Measurements from ENCODE around the gene PLPPR2.
"Not testable (repeated sequence)": the region's sequence is repeated elsewhere in the genome, so short reads cannot be mapped to it uniquely, and the experiment has no call there.

Gene PLPPR2

GRCh38 chr19:11377756-11378155 is 22.5 kb downstream of the PLPPR2 start:
- TF ChIP-seq TAF1 (IDR thresholded peaks at IDR 0.05; ENCODE audit: low read depth, low read length) (no peak), POLR2AphosphoS5 (IDR thresholded peaks at IDR 0.05; ENCODE audit: low read depth, low read length) (no peak), POLR2A (IDR thresholded peaks at IDR 0.05; ENCODE audit: low read depth, low read length) (no peak), PAX5 (IDR thresholded peaks at IDR 0.05; ENCODE audit: insufficient read depth, low read length, severe bottlenecking) (no peak), SPI1 (IDR thresholded peaks at IDR 0.05; ENCODE audit: low read depth, low read length) (no peak), POU2F2 (IDR thresholded peaks at IDR 0.05; ENCODE audit: low read depth, low read length) (no peak)
- FAIRE-seq (no peak), DNase-seq (ENCODE audit: insufficient read length, low spot score) (no peak)

GRCh38 chr19:11378319-11379189 is 23.3 kb downstream of the PLPPR2 start:
- FAIRE-seq = no peak
- TF ChIP-seq TAF1 (IDR thresholded peaks at IDR 0.05; ENCODE audit: low read depth, low read length) (no peak), POLR2AphosphoS5 (IDR thresholded peaks at IDR 0.05; ENCODE audit: low read depth, low read length) (no peak), SPI1 (IDR thresholded peaks at IDR 0.05; ENCODE audit: low read depth, low read length) (no peak), POLR2A (IDR thresholded peaks at IDR 0.05; ENCODE audit: low read depth, low read length) (no peak), POU2F2 (IDR thresholded peaks at IDR 0.05; ENCODE audit: low read depth, low read length) (no peak), PAX5 (IDR thresholded peaks at IDR 0.05; ENCODE audit: insufficient read depth, low read length, severe bottlenecking) (no peak)
- DNase-seq (ENCODE audit: insufficient read length, low spot score) = no peak

- not testable (repeated sequence) for DNase-seq (ENCODE audit: insufficient read length, low spot score); FAIRE-seq
Observed at GRCh38 chr19:11379269-11379845, 24.1 kb downstream of the PLPPR2 start.

- FAIRE-seq (no peak), DNase-seq (ENCODE audit: insufficient read length, low spot score) (no peak)
- TF ChIP-seq TAF1 (IDR thresholded peaks at IDR 0.05; ENCODE audit: low read depth, low read length) (no peak), POLR2A (IDR thresholded peaks at IDR 0.05; ENCODE audit: low read depth, low read length) (no peak), POLR2AphosphoS5 (IDR thresholded peaks at IDR 0.05; ENCODE audit: low read depth, low read length) (no peak), POU2F2 (IDR thresholded peaks at IDR 0.05; ENCODE audit: low read depth, low read length) (no peak), PAX5 (IDR thresholded peaks at IDR 0.05; ENCODE audit: insufficient read depth, low read length, severe bottlenecking) (no peak), SPI1 (IDR thresholded peaks at IDR 0.05; ENCODE audit: low read depth, low read length) (no peak)
Observed at GRCh38 chr19:11379857-11380350, 24.7 kb downstream of the PLPPR2 start.

GRCh38 chr19:11380653-11381537 is 25.7 kb downstream of the PLPPR2 start:
- DNase-seq (ENCODE audit: insufficient read length, low spot score) (peak; percentile 98), FAIRE-seq (peak; percentile 76)
- peak; percentile 37; the same call in 1 of the 2 replicates for TF ChIP-seq POLR2AphosphoS5 (IDR thresholded peaks at IDR 0.05; ENCODE audit: low read depth, low read length)
- no peak for TF ChIP-seq POU2F2 (IDR thresholded peaks at IDR 0.05; ENCODE audit: low read depth, low read length)
- peak; percentile 36; the same call in 1 of the 2 replicates for TF ChIP-seq TAF1 (IDR thresholded peaks at IDR 0.05; ENCODE audit: low read depth, low read length)
- no peak for TF ChIP-seq PAX5 (IDR thresholded peaks at IDR 0.05; ENCODE audit: insufficient read depth, low read length, severe bottlenecking)
- TF ChIP-seq POLR2A (IDR thresholded peaks at IDR 0.05; ENCODE audit: low read depth, low read length) = peak; percentile 55; the same call in 1 of the 2 replicates

GRCh38 chr19:11382898-11383705 is 27.9 kb downstream of the PLPPR2 start:
- peak; percentile 20 for FAIRE-seq
- TF ChIP-seq POLR2A (IDR thresholded peaks at IDR 0.05; ENCODE audit: low read depth, low read length) (no peak), PAX5 (IDR thresholded peaks at IDR 0.05; ENCODE audit: insufficient read depth, low read length, severe bottlenecking) (no peak), POLR2AphosphoS5 (IDR thresholded peaks at IDR 0.05; ENCODE audit: low read depth, low read length) (no peak), SPI1 (IDR thresholded peaks at IDR 0.05; ENCODE audit: low read depth, low read length) (no peak), POU2F2 (IDR thresholded peaks at IDR 0.05; ENCODE audit: low read depth, low read length) (no peak), TAF1 (IDR thresholded peaks at IDR 0.05; ENCODE audit: low read depth, low read length) (no peak)
- no peak for DNase-seq (ENCODE audit: insufficient read length, low spot score)

GRCh38 chr19:11383706-11384048 is 28.4 kb downstream of the PLPPR2 start:
- TF ChIP-seq SPI1 (IDR thresholded peaks at IDR 0.05; ENCODE audit: low read depth, low read length) (no peak), POU2F2 (IDR thresholded peaks at IDR 0.05; ENCODE audit: low read depth, low read length) (no peak), PAX5 (IDR thresholded peaks at IDR 0.05; ENCODE audit: insufficient read depth, low read length, severe bottlenecking) (no peak), POLR2A (IDR thresholded peaks at IDR 0.05; ENCODE audit: low read depth, low read length) (no peak), POLR2AphosphoS5 (IDR thresholded peaks at IDR 0.05; ENCODE audit: low read depth, low read length) (no peak), TAF1 (IDR thresholded peaks at IDR 0.05; ENCODE audit: low read depth, low read length) (no peak)
- no peak for DNase-seq (ENCODE audit: insufficient read length, low spot score)
- FAIRE-seq = no peak

GRCh38 chr19:11384778-11385129 is 29.5 kb downstream of the PLPPR2 start:
- no peak for TF ChIP-seq SPI1 (IDR thresholded peaks at IDR 0.05; ENCODE audit: low read depth, low read length)
- no peak for TF ChIP-seq POU2F2 (IDR thresholded peaks at IDR 0.05; ENCODE audit: low read depth, low read length)
- TF ChIP-seq PAX5 (IDR thresholded peaks at IDR 0.05; ENCODE audit: insufficient read depth, low read length, severe bottlenecking) = no peak
- no peak for TF ChIP-seq POLR2A (IDR thresholded peaks at IDR 0.05; ENCODE audit: low read depth, low read length)
- no peak for TF ChIP-seq TAF1 (IDR thresholded peaks at IDR 0.05; ENCODE audit: low read depth, low read length)
- no peak for TF ChIP-seq POLR2AphosphoS5 (IDR thresholded peaks at IDR 0.05; ENCODE audit: low read depth, low read length)
- no peak for DNase-seq (ENCODE audit: insufficient read length, low spot score)
- no peak for FAIRE-seq
